ENCODE measurements around the gene AKT1.
A peak's percentile ranks its signal among the peaks of the same experiment; 100 is the strongest.

GRCh38 chr14:104792101-104792884 is 3.3 kb downstream of the AKT1 start:
- TF ChIP-seq CTCF (IDR thresholded peaks at IDR 0.05; ENCODE audit: low read depth, low read length, missing input control) (no peak), REST (IDR thresholded peaks at IDR 0.05) (peak; percentile 71), YY1 (IDR thresholded peaks at IDR 0.05) (peak; percentile 76), HNF4G (IDR thresholded peaks at IDR 0.05) (no peak), JUND (IDR thresholded peaks at IDR 0.05) (no peak), GABPA (IDR thresholded peaks at IDR 0.05 in 1 of 2, conservative IDR thresholded peaks at IDR 0.05 in 1 of 2) (peak in 1 of 2 donors; percentile 42), NR2F2 (IDR thresholded peaks at IDR 0.05) (no peak), EGR1 (IDR thresholded peaks at IDR 0.05; ENCODE audit: low read depth in 2 of 2) (peak; percentile 32 to 67), HNF4A (conservative IDR thresholded peaks at IDR 0.05) (peak; percentile 88 to 91), RAD21 (IDR thresholded peaks at IDR 0.05) (peak; percentile 31 to 59)
- TF ChIP-seq, protein P1, sequence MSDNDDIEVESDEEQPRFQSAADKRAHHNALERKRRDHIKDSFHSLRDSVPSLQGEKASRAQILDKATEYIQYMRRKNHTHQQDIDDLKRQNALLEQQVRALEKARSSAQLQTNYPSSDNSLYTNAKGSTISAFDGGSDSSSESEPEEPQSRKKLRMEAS (IDR thresholded peaks at IDR 0.05) = no peak
- TF ChIP-seq, protein P2, sequence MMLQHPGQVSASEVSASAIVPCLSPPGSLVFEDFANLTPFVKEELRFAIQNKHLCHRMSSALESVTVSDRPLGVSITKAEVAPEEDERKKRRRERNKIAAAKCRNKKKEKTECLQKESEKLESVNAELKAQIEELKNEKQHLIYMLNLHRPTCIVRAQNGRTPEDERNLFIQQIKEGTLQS (IDR thresholded peaks at IDR 0.05) = no peak

Data from liver (tissue), 3 donors.